Activated T-helper 1 cell treated with anti-CD3 and anti-CD28 coated beads, Interleukin-12 subunit alpha, Interleukin-12 subunit beta, Interleukin-2, Interleukin-4 antibody, amounts not matched to agents 30 ng/mL and 10 ng/mL and 1 ng/mL, durations not matched to agents 14 hours and 24 hours and 36 hours (primary cell): ENCODE measurements around the gene DNAJB8. TPM values are rescaled to one million over a fixed set of nuclear protein-coding genes. Genes with fewer than 3 reads are reported as not detected.

ENCODE experiments used
- DNase-seq: peaks from one replicate; pipeline ENCODE4 v3.0.0; 2021; ENCODE audit warnings: low spot score
- H3K27ac Mint-ChIP-seq: one replicate; pipeline ENCODE4 v1.8.0; 2021; ENCODE audit warnings: mild to moderate bottlenecking, mixed read lengths
- H3K27me3 Mint-ChIP-seq: one replicate; pipeline ENCODE4 v1.8.0; 2022; ENCODE audit warnings: mild to moderate bottlenecking, moderate library complexity, mixed read lengths; ENCODE audit not compliant: insufficient read depth
- H3K36me3 Mint-ChIP-seq: one replicate; pipeline ENCODE4 v1.8.0; 2021; ENCODE audit warnings: low read depth, mixed read lengths
- H3K4me1 Mint-ChIP-seq: one replicate; pipeline ENCODE4 v1.8.0; 2021; ENCODE audit warnings: low read depth, mixed read lengths
- H3K4me3 Mint-ChIP-seq: one replicate; pipeline ENCODE4 v1.8.0; 2021; ENCODE audit warnings: mild to moderate bottlenecking, moderate library complexity, mixed read lengths
- H3K9me3 Mint-ChIP-seq: one replicate; pipeline ENCODE4 v1.8.0; 2021; ENCODE audit warnings: mixed read lengths
- intact Hi-C: fragments of 100-400 bp; cut with micrococcal nuclease; formaldehyde crosslinking; loops from one replicate; pipeline ENCODE4 v1.15.1; 2024
- total RNA-seq: library from RNA; stranded (reverse); gene quantifications from 2 replicates; pipeline ENCODE4 v1.2.3, GENCODE V29; 2022

Gene DNAJB8
- total RNA-seq, 1 donor from 2014 or later = not detected

DNA sequence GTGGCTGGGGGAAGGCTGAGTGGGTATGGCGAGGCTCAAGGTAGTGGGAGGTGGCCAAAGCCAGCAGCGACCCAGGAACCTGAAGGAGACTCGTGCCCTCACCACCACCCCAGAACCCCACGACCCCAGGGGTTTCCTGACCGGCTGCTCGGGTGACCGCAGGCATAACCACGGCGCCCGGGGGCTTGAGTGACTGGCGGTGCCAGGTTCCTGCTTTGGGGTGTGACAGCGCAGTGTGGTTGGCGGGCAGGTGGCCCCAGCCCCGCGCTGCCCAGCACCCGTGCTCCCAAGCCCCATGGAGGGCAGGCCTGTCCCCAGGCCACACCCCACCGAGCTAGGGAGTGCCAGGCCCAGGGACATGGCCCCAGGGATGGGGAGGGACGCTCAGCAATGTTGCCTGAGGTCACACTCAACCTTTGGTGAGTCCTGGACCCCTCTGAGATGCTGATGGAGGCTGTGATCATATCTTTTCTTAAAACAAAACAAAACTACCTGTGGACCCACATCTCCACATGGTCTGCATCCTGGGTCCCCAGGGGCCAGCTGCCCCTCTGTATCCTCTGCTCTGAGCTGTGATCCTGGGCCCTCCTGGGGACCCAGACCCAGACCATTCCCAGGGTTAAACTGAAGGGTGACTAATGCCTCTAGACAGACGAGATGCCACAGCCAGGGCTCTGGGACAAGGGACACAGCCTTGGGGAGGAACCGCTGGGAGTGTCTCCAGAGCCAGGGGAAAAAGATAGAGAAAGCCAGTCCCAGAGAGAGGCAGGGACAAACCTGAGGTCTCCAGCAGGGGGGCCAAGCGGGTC lies 13.0 kb downstream of the DNAJB8 start:
- Mint-ChIP-seq H3K27ac (no peak overlapping the region), H3K36me3 (peaks cover 5% of the 10 kb centered on the region), H3K4me3 (no peak overlapping the region), H3K4me1 (peaks cover 26% of the 10 kb centered on the region), H3K9me3 (peaks cover 21% of the 10 kb centered on the region), H3K27me3 (peaks cover 21% of the 10 kb centered on the region)
- no peak for DNase-seq
- intact Hi-C loops = no loop called here

DNA sequence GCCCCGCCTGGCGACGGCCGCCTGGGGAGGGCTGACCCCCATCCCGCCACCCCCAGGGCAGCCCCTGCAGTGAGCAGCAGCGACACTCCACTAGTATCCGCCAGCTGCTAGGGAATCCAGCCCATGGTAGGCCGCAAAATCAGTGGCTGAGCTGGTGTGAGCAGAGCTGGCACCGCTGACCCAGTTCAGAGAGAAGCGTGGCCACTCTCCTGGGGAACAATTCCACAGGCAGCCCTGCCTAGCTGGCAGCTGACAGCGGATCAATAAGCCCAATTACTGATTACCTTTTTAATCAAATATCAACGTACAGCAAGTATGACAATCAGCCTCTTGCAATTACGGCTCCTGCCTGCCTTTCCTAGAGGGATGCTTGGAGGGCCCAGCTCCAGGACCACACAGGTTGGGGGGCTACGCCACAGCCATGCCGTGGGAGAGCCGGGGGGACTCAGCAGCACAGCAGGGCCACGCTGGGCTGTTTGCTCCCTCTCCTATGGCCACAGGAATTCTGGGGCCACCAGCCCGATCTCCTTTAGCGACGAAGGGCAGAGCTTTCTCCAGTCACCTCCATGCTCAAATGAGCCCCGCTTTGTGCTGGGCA lies 13.9 kb downstream of the DNAJB8 start:
- DNase-seq = no peak
- H3K4me1 Mint-ChIP-seq = peaks cover 32% of the 10 kb centered on the region
- H3K27me3 Mint-ChIP-seq = peaks cover 21% of the 10 kb centered on the region
- no peak overlapping the region for H3K27ac Mint-ChIP-seq
- H3K36me3 Mint-ChIP-seq = peaks cover 9% of the 10 kb centered on the region
- peaks cover 26% of the 10 kb centered on the region for H3K9me3 Mint-ChIP-seq
- intact Hi-C loops = no loop called here
- H3K4me3 Mint-ChIP-seq = no peak overlapping the region

DNA sequence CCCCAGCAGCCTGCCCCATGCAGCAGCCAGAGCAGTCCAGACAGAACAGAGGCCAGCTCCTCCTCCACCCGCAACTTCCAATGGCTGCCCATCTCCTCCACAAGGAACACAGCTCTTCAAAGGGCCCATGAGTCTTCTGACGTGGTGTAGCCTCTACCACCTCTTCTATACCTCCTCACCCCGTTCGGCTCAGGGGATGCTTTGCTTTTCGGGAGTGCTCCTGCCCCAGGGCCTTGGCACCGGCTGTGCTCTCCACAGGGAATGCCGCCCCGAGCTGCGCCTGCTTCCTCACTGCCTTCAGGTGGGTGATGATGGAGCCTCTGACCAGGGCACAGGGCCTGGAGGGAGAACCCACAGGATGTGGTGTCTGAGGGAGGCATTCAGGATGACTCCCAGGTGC lies 14.6 kb downstream of the DNAJB8 start:
- H3K4me1 Mint-ChIP-seq = peaks cover 39% of the 10 kb centered on the region
- no peak for DNase-seq
- H3K9me3 Mint-ChIP-seq = peaks cover 30% of the 10 kb centered on the region
- intact Hi-C loops = no loop called here
- H3K36me3 Mint-ChIP-seq = peaks cover 14% of the 10 kb centered on the region
- peaks cover 21% of the 10 kb centered on the region for H3K27me3 Mint-ChIP-seq
- no peak overlapping the region for H3K4me3 Mint-ChIP-seq
- no peak overlapping the region for H3K27ac Mint-ChIP-seq

DNA sequence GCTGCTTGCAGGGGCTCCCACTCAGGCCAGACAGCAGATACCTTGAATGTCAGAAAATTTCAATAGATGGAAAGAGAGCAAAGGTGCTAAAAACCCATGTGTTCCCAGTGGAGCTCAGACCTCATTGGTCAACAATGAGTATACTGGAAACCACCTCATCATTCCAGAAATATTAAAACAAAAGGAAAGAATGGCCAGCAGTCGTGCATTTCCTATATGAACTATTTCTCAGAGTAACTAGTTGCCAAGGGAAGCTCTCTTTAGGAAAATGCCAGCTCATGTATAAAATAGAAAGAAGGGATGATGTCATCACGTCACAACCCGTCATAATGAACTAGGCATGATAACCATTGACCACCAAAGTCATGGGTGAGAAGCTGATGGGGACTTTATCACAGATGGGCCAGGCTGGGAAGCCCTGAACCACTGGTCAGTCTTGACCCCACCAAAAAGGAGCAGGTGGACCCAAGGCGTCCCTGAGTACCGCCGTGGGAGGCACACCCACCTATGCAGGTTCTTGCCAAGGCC lies 17.5 kb downstream of the DNAJB8 start:
- peak overlapping the region; percentile 92 for H3K27ac Mint-ChIP-seq
- H3K4me3 Mint-ChIP-seq = peak overlapping the region; percentile 30
- no peak for DNase-seq
- H3K36me3 Mint-ChIP-seq = peaks cover 30% of the 10 kb centered on the region
- peaks cover 56% of the 10 kb centered on the region for H3K9me3 Mint-ChIP-seq
- intact Hi-C loops = loop anchor here (5.0 kb wide), 1 partner anchor 353 kb away; no protein-coding TSS in a partner anchor
- peaks cover 59% of the 10 kb centered on the region for H3K4me1 Mint-ChIP-seq
- peaks cover 2% of the 10 kb centered on the region for H3K27me3 Mint-ChIP-seq

DNA sequence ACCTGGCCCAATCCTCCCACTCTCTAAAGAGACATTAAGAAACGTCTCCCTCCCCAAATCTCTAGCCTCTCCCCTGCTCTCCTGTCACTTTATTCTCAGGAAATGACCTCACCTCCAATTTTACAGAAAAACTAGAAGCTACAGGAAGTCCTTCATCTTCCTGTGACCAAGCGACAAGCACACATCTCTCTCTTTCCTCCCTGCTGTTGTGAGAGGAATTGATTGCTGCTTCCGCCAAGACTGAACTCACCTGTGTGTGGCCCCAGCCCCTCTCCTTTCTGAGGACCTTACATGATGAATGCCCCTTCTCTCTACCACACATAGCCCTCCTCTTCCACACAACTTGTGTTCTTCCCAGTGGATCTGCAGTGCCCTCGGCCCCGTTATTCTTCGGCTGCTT lies 18.2 kb downstream of the DNAJB8 start:
- H3K36me3 Mint-ChIP-seq = peaks cover 33% of the 10 kb centered on the region
- H3K27ac Mint-ChIP-seq = peak overlapping the region; percentile 92
- DNase-seq = peak; percentile 27
- intact Hi-C loops = loop anchor here (5.0 kb wide), 1 partner anchor 354 kb away; no protein-coding TSS in a partner anchor
- H3K27me3 Mint-ChIP-seq = peaks cover 2% of the 10 kb centered on the region
- peaks cover 56% of the 10 kb centered on the region for H3K9me3 Mint-ChIP-seq
- H3K4me1 Mint-ChIP-seq = peaks cover 64% of the 10 kb centered on the region
- H3K4me3 Mint-ChIP-seq = peak overlapping the region; percentile 30

DNA sequence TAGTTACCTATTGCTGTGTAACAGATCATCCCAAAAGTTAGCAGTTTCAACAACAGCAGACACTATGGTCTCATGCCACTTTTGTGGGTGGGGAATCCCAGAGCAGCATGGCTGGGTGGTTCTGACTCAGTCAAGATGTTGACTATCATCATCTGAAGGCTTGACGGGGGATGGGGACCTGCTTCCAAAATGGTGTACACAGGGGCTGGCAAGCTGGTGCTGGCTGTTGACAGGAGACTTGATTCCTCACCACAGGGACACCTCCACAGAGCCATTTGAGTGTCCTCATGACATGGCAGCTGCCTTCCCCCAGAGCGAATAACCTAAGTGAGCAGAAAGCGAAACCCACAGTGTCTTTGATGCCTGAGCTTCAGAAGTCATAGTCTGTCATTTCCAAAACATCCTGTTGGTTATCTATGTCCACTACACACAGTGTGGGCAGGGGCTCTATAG lies 19.1 kb downstream of the DNAJB8 start:
- Mint-ChIP-seq H3K9me3 (peaks cover 56% of the 10 kb centered on the region), H3K36me3 (peaks cover 33% of the 10 kb centered on the region), H3K27me3 (peaks cover 2% of the 10 kb centered on the region), H3K4me3 (peak overlapping the region; percentile 66), H3K27ac (peak overlapping the region; percentile 96), H3K4me1 (peaks cover 64% of the 10 kb centered on the region)
- intact Hi-C loops = loop anchor here (1.0 to 5.0 kb wide), 4 partner anchors 20 to 355 kb away; no protein-coding TSS in a partner anchor
- DNase-seq = peak; percentile 72

DNA sequence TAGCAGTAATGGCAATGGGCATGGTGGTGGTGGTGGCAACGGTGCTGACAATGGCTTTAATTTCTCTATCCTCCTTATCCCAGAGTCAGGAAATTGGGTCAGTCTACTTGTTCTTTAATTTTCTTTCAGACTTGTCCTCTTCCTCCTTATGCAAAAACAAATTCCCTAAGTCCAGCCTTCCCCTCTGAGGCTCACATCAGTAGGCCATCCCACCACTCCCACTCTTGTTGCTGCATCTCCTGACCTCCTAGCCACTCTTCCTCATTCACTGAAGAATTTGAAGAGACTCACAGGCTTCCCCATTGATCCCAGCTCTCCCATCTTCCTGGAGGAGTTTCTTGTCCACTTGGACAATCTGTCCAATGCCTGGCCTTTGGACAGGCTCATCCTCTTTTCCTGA lies 19.9 kb downstream of the DNAJB8 start:
- peak overlapping the region; percentile 96 for H3K27ac Mint-ChIP-seq
- peaks cover 2% of the 10 kb centered on the region for H3K27me3 Mint-ChIP-seq
- H3K36me3 Mint-ChIP-seq = peaks cover 33% of the 10 kb centered on the region
- H3K4me3 Mint-ChIP-seq = peak overlapping the region; percentile 66
- H3K9me3 Mint-ChIP-seq = peaks cover 56% of the 10 kb centered on the region
- H3K4me1 Mint-ChIP-seq = peaks cover 62% of the 10 kb centered on the region
- DNase-seq = no peak
- intact Hi-C loops = loop anchor here (1.0 to 5.0 kb wide), 4 partner anchors 20 to 355 kb away; no protein-coding TSS in a partner anchor

DNA sequence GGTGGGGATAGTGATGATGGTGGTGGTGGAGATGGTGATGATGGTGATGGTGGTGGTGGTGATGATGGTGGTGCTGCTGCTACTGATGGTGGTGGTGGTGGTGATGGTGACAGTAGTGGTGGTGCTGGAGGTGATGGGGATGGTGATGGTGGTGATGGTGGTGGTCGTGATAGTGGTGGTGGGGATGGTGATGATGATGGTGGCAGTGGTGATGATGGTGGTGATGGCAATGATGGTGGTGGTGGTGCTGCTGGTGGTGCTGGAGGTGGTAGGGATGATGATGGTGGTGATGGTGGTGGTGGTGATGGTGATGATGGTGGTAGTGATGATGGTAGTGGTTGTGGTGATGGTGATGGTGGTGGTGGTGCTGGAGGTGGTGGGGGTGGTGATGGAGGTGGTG lies 21.3 kb downstream of the DNAJB8 start:
- Mint-ChIP-seq H3K27ac (peak overlapping the region; percentile 50), H3K36me3 (peaks cover 31% of the 10 kb centered on the region), H3K27me3 (peaks cover 4% of the 10 kb centered on the region), H3K4me1 (peaks cover 52% of the 10 kb centered on the region), H3K4me3 (no peak overlapping the region), H3K9me3 (peaks cover 47% of the 10 kb centered on the region)
- intact Hi-C loops = loop anchor here (5.0 kb wide), 1 partner anchor 357 kb away; no protein-coding TSS in a partner anchor
- no peak for DNase-seq

DNA sequence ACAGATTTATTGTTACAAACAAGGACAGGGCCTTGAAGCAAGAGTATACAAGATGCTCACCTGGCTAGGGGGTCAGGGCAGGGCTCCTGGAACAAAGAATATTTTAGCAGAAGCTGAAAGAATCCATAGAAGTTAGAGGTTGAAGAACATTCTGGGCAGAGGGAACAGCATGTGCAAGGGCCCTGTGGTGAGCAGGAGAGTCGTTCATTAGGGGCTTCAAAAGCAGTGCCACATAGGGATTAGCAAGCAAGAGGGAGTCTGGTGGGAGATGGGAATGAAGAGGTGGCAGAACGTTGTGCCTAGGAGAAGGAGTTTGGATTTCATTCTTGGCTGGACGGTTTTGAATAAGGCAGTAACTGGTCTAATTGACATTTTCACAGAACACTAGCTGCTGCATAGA lies 22.9 kb downstream of the DNAJB8 start:
- H3K27ac Mint-ChIP-seq = no peak overlapping the region
- no peak for DNase-seq
- peaks cover 35% of the 10 kb centered on the region for H3K9me3 Mint-ChIP-seq
- H3K36me3 Mint-ChIP-seq = peaks cover 28% of the 10 kb centered on the region
- peaks cover 40% of the 10 kb centered on the region for H3K4me1 Mint-ChIP-seq
- H3K27me3 Mint-ChIP-seq = peaks cover 4% of the 10 kb centered on the region
- no peak overlapping the region for H3K4me3 Mint-ChIP-seq
- intact Hi-C loops = no loop called here

DNA sequence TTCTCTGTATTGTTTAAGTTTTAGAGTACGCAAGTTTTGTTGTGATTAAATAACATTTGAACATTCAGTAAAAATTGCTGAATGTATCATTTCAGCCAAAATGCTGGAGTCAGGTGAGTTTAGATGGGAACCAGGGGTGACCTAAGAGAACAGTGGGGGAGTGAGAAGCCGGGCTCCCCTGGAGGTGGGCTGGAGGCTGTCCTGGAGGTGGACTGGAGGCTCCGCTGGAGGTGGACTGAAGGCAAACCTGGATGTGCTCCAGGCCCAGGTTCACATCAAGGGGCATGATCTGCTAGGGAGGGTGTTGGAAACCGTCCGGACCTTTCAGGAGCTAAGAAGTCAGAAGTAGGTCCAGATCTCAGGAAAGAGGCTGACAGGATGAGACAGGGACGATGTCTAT lies 23.7 kb downstream of the DNAJB8 start:
- H3K36me3 Mint-ChIP-seq = peaks cover 23% of the 10 kb centered on the region
- H3K4me3 Mint-ChIP-seq = no peak overlapping the region
- peaks cover 30% of the 10 kb centered on the region for H3K9me3 Mint-ChIP-seq
- intact Hi-C loops = no loop called here
- peaks cover 33% of the 10 kb centered on the region for H3K4me1 Mint-ChIP-seq
- no peak for DNase-seq
- peaks cover 4% of the 10 kb centered on the region for H3K27me3 Mint-ChIP-seq
- H3K27ac Mint-ChIP-seq = no peak overlapping the region

DNA sequence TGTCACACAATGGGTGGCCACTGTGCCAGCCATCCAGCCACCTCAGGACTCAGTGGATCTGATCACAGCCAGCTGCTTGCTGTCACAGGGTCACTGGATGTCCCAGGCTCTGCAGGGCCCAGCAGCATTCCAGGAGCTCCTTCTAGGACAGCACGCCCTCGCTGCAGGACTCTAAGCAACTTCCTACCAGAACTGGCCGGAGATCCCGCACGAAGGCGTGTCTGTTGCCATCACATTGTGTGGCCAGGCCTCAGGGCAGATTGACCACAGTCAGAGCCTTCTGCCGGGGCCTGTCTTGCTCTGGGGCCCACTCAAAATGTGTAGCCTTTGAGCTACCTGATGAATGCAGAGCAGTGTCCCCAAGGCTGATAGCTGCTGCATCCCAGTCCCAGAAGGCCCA lies 24.6 kb downstream of the DNAJB8 start:
- H3K4me1 Mint-ChIP-seq = peaks cover 25% of the 10 kb centered on the region
- intact Hi-C loops = no loop called here

DNA sequence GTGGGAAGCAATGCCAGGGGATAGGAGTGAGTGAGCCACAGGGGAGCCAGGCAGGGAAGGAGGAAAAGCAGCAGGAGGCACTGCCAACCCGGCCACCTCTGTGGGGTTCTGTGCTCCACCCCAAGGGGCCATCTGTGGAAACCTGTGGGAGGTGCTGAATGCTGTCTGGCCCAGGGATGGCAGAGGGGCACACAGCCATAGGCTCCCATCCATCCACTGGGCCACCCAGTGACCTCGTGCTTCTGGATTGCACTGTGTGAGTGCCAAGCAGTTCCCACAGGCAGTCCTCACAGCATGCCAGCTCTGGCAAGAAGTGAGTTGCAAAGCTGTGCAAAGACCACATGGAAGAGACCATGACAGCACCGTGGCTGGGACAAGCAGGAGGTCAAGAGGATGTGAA lies 27.5 kb downstream of the DNAJB8 start:
- H3K4me3 Mint-ChIP-seq = no peak overlapping the region
- H3K36me3 Mint-ChIP-seq = peaks cover 3% of the 10 kb centered on the region
- no peak for DNase-seq
- H3K27me3 Mint-ChIP-seq = peaks cover 17% of the 10 kb centered on the region
- H3K9me3 Mint-ChIP-seq = no peaks in the 10 kb centered on the region
- H3K27ac Mint-ChIP-seq = no peak overlapping the region
- peaks cover 6% of the 10 kb centered on the region for H3K4me1 Mint-ChIP-seq
- intact Hi-C loops = no loop called here

More for the DNA sequence above, 24.6 kb downstream of the DNAJB8 start:
- Mint-ChIP-seq H3K27me3 (peaks cover 11% of the 10 kb centered on the region), H3K36me3 (peaks cover 18% of the 10 kb centered on the region), H3K27ac (no peak overlapping the region), H3K9me3 (peaks cover 25% of the 10 kb centered on the region), H3K4me3 (no peak overlapping the region)
- no peak for DNase-seq
